NCI-H2196 (cell line): Measurements from ENCODE around the gene RAC2.
"Not testable (repeated sequence)": the region's sequence is repeated elsewhere in the genome, so short reads cannot be mapped to it uniquely, and the experiment has no call there.

ENCODE experiments used
- DNase-seq: peaks from one replicate; lab custom pipeline; 2025; ENCODE audit not compliant: unreplicated experiment; lab: John Stamatoyannopoulos, UW

Gene RAC2

GRCh38 chr22:37256075-37256726 lies 12.1 kb upstream of the RAC2 start:
- DNase-seq, result no peak

GRCh38 chr22:37255558-37256006 lies 11.5 kb upstream of the RAC2 start:
- DNase-seq, result no peak

GRCh38 chr22:37254867-37255233 lies 10.8 kb upstream of the RAC2 start:
- DNase-seq, result no peak

- DNase-seq, result no peak
Measured at GRCh38 chr22:37254209-37254866, 10.3 kb upstream of the RAC2 start.

- DNase-seq, result no peak
Measured at GRCh38 chr22:37253126-37253660, 9.1 kb upstream of the RAC2 start.

- DNase-seq, result not testable (repeated sequence)
Measured at GRCh38 chr22:37251836-37252235, 7.8 kb upstream of the RAC2 start.

GRCh38 chr22:37249986-37250385 lies 5.9 kb upstream of the RAC2 start:
- DNase-seq, result no peak

- DNase-seq, result no peak
Measured at GRCh38 chr22:37248251-37248650, 4.2 kb upstream of the RAC2 start.

GRCh38 chr22:37245740-37246139 lies 1.7 kb upstream of the RAC2 start:
- DNase-seq, result no peak

- DNase-seq, result no peak
Measured at GRCh38 chr22:37244922-37245722, 1.1 kb upstream of the RAC2 start.

GRCh38 chr22:37243402-37244113 lies 511 bp downstream of the RAC2 start:
- no peak for DNase-seq

- DNase-seq, result no peak
Measured at GRCh38 chr22:37242395-37242918, 1.6 kb downstream of the RAC2 start.

- DNase-seq, result no peak
Measured at GRCh38 chr22:37241351-37242142, 2.5 kb downstream of the RAC2 start.

- no peak for DNase-seq
Measured at GRCh38 chr22:37240941-37241320, 3.1 kb downstream of the RAC2 start.

- no peak for DNase-seq
Measured at GRCh38 chr22:37240240-37240940, 3.7 kb downstream of the RAC2 start.

- no peak for DNase-seq
Measured at GRCh38 chr22:37239336-37240239, 4.5 kb downstream of the RAC2 start.

GRCh38 chr22:37237371-37238268 lies 6.4 kb downstream of the RAC2 start:
- DNase-seq, result no peak
